Measurements from ENCODE around the gene CR1L.

DNA sequence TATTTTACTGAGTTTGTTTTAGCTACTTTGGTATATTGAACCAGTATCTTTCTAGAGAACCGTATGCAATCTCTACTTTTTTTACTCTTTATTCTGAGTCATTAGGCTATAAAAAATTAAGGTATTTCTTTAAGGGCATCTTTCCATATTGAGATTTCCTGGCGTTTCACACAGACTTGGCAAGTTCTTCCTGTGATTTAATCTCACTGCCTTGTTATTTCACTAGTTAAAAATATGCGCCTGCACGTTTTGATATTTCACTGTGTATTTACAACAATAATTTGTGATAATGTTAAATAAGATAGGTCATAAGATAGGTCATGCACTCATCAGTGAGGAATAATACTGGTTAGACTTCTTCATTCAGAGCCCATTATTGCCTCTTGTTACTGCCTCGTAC lies 16.2 kb upstream of the CR1L start:
- TF ChIP-seq REST (IDR thresholded peaks at IDR 0.05; ENCODE audit: insufficient read depth in 1 of 2, low read depth in 2 of 2, low read length in 2 of 2): no peak
- no peak for TF ChIP-seq POLR2AphosphoS5 (IDR thresholded peaks at IDR 0.05; ENCODE audit: low read depth, low read length)
- no peak for TF ChIP-seq TAF1 (IDR thresholded peaks at IDR 0.05; ENCODE audit: borderline replicate concordance, insufficient read depth, low read length)
